Measurements from ENCODE around the gene POLQ.
A peak's percentile ranks its signal among the peaks of the same experiment; 100 is the strongest.
"Not testable (repeated sequence)": the region's sequence is repeated elsewhere in the genome, so short reads cannot be mapped to it uniquely, and the experiment has no call there.

Gene POLQ

GRCh38 chr3:121505256-121505655 lies 40.5 kb downstream of the POLQ start:
- DNase-seq = no peak

DNA sequence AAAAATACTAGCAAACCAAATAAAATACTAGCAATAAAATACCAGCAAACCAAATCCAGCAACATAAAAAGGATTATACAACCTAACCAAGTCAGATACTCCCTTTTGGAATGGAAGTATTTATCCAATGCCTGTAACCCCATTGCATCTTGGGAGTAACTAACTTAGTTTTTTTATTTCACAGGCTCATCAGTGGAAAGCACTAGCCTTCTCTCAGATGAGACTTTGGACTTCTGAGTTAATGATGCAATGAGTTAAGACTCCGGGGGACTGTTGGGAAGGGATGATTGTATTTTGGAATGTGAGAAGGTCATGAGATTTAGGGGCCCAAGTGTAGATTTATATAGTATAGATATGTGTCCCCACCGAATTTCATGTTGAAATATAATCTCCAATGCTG lies 41.2 kb downstream of the POLQ start:
- DNase-seq = no peak

DNA sequence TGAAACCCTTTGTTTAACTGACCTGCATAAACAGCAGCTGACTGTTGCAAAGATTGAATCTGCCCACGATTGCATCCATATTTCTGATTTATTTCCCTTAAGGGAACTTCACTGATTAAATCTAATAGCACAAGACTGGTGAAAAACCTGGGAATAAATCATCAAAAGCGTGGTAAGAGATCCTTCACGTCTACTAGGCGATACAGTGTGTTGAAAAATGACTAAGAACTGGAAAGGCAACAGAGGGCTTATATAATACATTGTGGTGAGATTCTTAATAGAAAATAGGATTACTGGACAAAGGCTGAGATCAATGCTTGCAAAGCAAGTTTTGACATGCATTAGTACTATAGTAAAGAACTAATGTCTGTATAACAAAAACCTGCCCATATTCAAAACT lies 49.0 kb downstream of the POLQ start:
- no peak for DNase-seq

- no peak for DNase-seq
These were observed 52.4 kb downstream of the POLQ start for GRCh38 chr3:121493431-121493830.

- no peak for DNase-seq
These were observed 54.0 kb downstream of the POLQ start for GRCh38 chr3:121491683-121492320.

- DNase-seq = peak; percentile 16
These were observed 55.6 kb downstream of the POLQ start for GRCh38 chr3:121490161-121490560.

GRCh38 chr3:121488628-121489027 lies 57.2 kb downstream of the POLQ start:
- DNase-seq = no peak

DNA sequence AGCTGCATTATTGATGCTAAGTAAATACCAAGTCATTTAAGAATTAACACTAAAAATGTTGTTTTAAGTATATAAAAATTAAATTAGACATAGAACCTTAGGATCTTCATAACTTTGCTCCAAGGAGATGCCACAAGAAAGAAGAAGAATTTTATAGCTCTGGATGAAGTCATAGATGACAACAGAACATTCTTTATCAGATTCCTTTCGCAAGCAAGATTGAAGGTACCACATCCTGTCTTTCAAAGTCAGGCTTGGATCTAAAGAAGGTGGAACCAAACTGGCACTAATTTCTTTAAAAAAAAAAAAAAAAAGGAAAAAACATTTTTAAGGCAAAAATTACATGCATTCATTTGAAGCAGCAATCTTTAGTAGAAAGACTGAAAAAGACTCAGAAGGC lies 62.5 kb downstream of the POLQ start:
- DNase-seq = no peak

GRCh38 chr3:121482660-121483059 lies 63.1 kb downstream of the POLQ start:
- DNase-seq = no peak

- no peak for DNase-seq
These were observed 64.5 kb downstream of the POLQ start for GRCh38 chr3:121481106-121481880.

DNA sequence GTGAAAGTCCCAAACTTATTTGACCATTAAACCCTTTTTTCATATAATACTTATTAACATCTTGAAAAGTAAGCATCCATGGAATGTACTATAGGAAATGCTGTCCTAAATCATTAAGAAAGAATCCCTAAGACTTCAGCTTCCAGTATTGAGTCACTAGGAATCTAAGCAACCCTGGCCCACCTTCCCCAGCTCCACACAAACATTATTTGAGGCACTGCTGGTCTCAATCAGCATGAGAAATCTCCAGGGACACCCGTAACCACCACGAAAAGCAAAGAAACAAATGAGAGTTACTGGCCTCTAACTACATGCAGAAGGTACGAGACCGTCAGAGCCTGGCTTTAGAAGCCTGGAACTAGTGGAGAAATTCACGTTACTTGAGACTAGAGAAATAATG lies 68.2 kb downstream of the POLQ start:
- no peak for DNase-seq

DNA sequence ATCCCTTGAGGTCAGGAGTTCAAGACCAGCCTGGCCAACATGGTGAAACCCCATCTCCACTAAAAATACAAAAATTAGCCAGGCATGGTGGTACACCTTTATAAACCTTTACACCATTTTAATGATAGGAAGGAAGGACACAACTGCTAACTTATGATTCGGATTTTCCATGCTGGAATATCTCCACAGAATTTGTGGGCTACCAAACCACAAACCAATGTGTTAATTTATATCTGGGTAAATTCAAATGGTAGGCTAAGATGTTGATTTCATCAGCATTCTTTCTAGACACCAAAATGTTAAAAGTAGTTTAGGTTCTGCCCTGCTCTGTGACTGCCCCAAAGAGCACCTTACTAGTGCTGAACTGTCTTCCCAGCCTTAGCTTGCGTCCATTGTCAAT lies 72.8 kb downstream of the POLQ start:
- no peak for DNase-seq

DNA sequence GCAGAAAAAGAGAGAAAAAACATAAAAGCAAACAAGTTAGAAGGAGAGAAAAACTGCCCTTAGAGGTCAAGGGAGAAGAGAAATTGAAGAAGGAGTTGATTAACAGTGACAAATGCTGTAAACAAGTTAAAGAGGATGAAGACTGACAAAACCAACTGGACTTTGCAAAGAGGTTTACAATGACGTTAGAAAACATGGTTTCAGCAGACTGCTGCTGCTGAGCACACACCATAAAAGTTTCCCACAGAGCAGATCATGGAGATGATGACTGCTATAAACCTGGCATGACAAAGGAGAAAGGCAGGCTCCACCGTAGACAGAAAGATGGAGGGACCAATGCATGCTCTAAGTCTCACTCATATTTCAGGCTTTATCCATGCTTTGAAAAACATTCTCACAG lies 78.7 kb downstream of the POLQ start:
- DNase-seq = no peak

GRCh38 chr3:121463745-121464144 lies 82.0 kb downstream of the POLQ start:
- DNase-seq = no peak

- DNase-seq = no peak
These were observed 83.2 kb downstream of the POLQ start for GRCh38 chr3:121462565-121462964.

DNA sequence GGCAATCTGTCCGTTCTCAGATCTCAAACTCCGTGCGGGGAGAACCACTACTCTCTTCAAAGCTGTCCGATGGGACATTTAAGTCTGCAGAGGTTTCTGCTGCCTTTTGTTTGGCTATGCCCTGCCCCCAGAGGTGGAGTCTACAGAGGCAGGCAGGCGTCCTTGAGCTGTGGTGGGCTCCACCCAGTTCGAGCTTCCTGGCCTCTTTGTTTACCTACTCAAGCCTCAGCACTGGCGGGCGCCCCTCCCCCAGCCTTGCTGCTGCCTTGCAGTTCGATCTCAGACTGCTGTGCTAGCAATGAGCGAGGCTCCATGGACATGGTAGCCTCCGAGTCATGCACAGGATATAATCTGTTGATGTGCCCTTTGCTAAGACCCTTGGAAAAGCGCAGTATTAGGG lies 94.0 kb downstream of the POLQ start:
- DNase-seq = not testable (repeated sequence)

- DNase-seq = no peak
These were observed 102.3 kb downstream of the POLQ start for GRCh38 chr3:121443456-121443855.

GRCh38 chr3:121436641-121437040 lies 109.1 kb downstream of the POLQ start:
- no peak for DNase-seq

- DNase-seq = no peak
These were observed 109.7 kb downstream of the POLQ start for GRCh38 chr3:121436074-121436473.

- peak; percentile 74 for DNase-seq
These were observed 113.9 kb downstream of the POLQ start for GRCh38 chr3:121431726-121432517.

DNA sequence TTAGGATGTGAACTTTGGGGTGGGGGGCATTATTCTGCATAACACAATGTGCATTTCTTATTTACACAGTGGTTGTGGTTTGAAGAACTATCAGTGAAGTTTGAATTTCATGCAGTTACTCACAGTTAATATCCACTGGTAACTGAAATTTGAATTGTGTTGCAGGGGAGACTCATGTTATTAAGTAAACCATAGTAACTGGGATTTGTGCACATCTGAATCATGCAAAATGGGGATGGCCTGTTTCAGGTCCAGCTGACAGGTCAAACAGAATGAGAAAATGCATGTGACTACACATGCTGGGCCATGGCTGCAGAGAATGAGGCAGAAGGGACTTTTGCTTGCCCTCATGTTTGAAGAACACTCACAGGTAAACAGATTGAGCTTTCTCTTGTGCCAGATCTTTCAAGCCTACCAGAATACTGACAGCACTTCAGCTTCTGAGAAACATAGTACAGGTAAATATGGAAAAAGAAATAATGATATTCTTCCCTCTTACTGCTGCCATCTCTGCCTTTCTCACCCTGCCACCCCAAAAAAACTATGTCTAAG lies 115.0 kb downstream of the POLQ start:
- DNase-seq = no peak

GRCh38 chr3:121424549-121424948 lies 121.2 kb downstream of the POLQ start:
- no peak for DNase-seq

- DNase-seq = no peak
These were observed 127.6 kb downstream of the POLQ start for GRCh38 chr3:121418182-121418581.

DNA sequence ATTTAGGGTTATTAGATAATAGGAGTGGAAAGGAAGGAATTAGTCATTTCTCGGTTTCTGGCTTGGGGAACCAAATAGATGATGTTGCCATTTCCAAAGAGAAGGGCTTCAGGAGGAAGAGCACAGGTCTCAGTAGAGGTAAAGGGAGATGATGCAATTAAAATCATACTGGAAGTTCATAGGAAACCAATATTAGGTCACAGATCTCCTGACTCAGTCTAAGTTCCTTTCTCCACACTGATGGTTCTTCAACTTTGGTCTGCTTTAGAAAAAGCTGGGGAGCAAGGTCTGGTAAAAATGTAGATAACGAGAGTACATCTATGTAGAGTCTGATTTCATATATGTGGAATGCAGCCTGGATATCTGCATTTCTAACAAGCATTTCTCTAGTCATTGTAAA lies 130.9 kb downstream of the POLQ start:
- DNase-seq = no peak
